GM12865 (cell line): ENCODE data around the gene LAMC1.
A peak's percentile ranks its signal among the peaks of the same experiment; 100 is the strongest.

ENCODE experiments used
- DNase-seq: peaks from one replicate; pipeline ENCODE4 v3.0.0; 2010; ENCODE audit warnings: low read depth
- H3K4me3 ChIP-seq: 2 replicates; pipeline ENCODE4 v1.5.1; 2011; ENCODE audit warnings: mild to moderate bottlenecking, low read depth, low read length, control low read depth
- CTCF ChIP-seq: IDR thresholded peaks from 2 replicates; pipeline ENCODE4 v1.5.1; 2011; ENCODE audit warnings: low read length, control low read depth, low read depth, inconsistent platforms; ENCODE audit not compliant: insufficient read depth; ENCODE audit errors: missing control alignments

LAMC1 gene

DNA sequence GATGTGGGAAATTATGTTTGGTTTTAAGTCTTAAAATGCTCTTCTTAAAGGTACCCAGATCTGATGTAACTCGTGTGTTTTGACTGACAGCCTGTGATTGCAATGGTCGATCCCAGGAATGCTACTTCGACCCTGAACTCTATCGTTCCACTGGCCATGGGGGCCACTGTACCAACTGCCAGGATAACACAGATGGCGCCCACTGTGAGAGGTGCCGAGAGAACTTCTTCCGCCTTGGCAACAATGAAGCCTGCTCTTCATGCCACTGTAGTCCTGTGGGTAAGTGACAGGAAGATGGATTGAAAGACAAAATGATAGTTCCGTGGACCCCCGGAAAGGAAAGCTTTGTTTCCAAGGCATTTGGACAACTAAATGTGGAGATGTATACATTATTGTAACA is 91.2 kb downstream of the LAMC1 start:
- H3K4me3 ChIP-seq, result no peak overlapping the region
- no peak for DNase-seq
- TF ChIP-seq CTCF, result no peak

GRCh38 chr1:183116416-183116815 is 93.2 kb downstream of the LAMC1 start:
- no peak for DNase-seq
- TF ChIP-seq CTCF, result no peak
- H3K4me3 ChIP-seq, result no peak overlapping the region

- no peak overlapping the region for H3K4me3 ChIP-seq
- TF ChIP-seq CTCF, result no peak
- no peak for DNase-seq
Observed at GRCh38 chr1:183121609-183122008, 98.4 kb downstream of the LAMC1 start.

DNA sequence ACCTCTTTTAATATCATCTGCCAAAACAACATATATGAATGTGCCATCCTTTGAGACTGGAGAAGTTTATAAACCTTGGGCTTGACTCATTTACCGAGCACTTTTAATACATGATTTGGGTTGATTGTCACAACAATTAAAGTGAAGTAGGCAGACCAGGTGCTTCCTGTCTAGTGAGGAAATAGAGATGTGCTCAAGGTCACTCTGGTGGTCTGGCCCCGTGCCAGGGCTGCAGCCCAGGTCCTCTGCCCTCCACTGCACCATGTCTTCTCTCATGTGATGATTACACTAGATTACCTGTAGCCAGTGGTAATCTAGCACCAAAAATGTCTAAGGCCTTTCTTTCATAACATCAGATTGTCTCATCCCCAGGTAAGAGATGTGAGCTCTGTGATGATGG is 101.0 kb downstream of the LAMC1 start:
- peak; percentile 22 for DNase-seq
- no peak overlapping the region for H3K4me3 ChIP-seq
- TF ChIP-seq CTCF, result no peak

DNA sequence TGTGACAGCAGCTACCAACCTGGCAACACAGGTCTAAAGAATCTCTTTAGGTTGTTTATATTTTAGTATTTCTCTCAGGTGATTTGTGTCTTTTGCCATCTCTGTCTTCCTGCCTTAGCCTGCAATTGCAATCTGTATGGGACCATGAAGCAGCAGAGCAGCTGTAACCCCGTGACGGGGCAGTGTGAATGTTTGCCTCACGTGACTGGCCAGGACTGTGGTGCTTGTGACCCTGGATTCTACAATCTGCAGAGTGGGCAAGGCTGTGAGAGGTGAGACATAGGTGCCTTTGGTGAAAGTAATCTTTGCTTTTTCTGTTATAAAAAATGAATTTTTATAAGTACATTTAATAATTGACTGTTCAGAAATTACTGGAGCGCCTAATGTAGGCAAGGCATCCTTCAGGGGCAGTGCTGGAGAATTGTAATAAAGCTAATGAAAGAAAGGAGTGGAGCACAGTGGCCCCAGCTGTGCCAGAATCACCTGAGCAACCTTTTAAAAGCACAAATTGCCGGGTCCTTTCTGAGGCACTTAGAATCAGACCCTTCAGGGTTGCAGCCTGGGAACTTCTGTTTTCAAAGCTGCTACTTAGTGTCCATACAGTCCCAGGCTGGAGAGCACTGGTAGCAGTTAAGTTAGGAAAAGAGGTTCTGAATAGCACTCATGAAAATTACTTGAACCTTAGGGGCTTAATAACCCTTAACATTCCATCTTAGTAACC is 102.2 kb downstream of the LAMC1 start:
- no peak for TF ChIP-seq CTCF
- H3K4me3 ChIP-seq, result no peak overlapping the region
- no peak for DNase-seq

- H3K4me3 ChIP-seq, result no peak overlapping the region
- TF ChIP-seq CTCF, result no peak
- no peak for DNase-seq
Observed at GRCh38 chr1:183126000-183126366, 102.8 kb downstream of the LAMC1 start.

DNA sequence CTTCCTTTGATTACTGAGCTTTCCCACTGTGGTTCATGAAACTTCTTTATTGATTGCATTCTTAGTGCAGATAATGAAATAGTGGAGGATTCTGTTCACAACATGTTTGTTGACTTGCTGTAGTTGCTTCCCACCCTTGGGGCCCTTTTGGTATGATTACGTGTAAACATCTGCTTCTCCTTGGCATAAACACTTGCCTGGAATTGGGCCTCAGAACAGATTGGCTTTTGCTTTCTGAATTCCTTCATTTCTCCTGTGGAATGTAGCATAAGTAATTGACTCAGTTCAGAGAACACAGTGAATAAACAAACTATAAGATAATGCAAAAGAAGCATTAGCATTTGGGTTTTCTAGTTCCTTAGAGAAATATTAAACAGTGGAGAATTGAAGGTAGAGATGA is 103.3 kb downstream of the LAMC1 start:
- no peak overlapping the region for H3K4me3 ChIP-seq
- DNase-seq, result no peak
- no peak for TF ChIP-seq CTCF
